Measurements from ENCODE around the gene CSNK1G2.

GRCh38 chr19:2027361-2027760 lies 86.4 kb downstream of the CSNK1G2 start:
- TF ChIP-seq POLR2A (IDR thresholded peaks at IDR 0.05): no peak
- peak in 1 of 7 experiments; percentile 17 for TF ChIP-seq CTCF (IDR thresholded peaks at IDR 0.05)
